Hepatocyte (in vitro differentiated cells): Measurements from ENCODE around the gene TAX1BP1.
"Not testable (repeated sequence)": the region's sequence is repeated elsewhere in the genome, so short reads cannot be mapped to it uniquely, and the experiment has no call there.

Source experiments
- CTCF ChIP-seq: fragments of 200-600 bp; sonication (generic); IDR thresholded peaks from 2 replicates; pipeline ENCODE4 v1.5.1; 2016; ENCODE audit warnings: antibody characterized with exemption, mild to moderate bottlenecking; ENCODE audit not compliant: poor library complexity
- EZH2 ChIP-seq: fragments of 200-600 bp; sonication (generic); IDR thresholded peaks from 2 replicates; pipeline ENCODE4 v1.6.1; 2016; ENCODE audit warnings: antibody characterized with exemption, mild to moderate bottlenecking, borderline replicate concordance
- EZH2phosphoT487 ChIP-seq: fragments of 200-600 bp; sonication (generic); IDR thresholded peaks from one replicate; pipeline ENCODE4 v1.6.1; 2018; ENCODE audit warnings: antibody characterized with exemption, mild to moderate bottlenecking, low read depth, moderate library complexity; ENCODE audit not compliant: unreplicated experiment, severe bottlenecking

DNA sequence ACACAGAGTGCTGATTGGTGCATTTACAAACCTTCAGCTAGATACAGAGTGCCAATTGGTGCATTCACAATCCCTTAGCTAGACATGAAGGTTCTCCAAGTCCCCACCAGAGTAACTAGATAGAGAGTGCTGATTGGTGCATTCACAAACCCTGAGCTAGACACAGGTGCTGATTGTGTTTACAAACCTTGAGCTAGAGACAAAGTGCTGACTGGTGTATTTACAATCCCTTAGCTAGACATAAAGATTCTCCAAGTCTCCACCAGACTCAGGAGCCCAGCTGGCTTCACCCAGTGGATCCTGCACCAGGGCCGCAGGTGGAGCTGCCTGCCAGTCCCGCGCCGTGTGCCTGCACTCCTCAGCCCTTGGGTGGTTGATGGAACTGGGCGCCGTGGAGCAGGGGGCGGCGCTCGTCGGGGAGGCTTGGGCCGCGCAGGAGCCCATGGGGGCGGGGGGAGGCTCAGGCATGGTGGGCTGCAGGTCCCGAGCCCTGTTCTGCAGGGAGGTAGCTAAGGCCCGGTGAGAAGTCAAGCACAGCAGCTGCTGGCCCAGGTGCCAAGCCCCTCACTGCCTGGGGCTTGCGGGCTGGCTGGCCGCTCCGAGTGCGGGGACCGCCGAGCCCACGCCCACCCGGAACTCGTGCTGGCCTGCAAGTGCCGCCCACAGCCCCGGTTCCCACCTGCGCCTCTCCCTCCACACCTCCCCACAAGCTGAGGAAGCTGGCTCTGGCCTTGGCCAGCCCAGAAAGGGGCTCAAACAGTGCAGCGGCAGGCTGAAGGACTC is 116.9 kb downstream of the TAX1BP1 start:
- TF ChIP-seq CTCF, EZH2phosphoT487, EZH2: not testable (repeated sequence)
